ELF-1 (cell line): ENCODE results near the gene CPNE2.
"Not testable (repeated sequence)": the region's sequence is repeated elsewhere in the genome, so short reads cannot be mapped to it uniquely, and the experiment has no call there.

Experiments
- DNase-seq: peaks from one replicate; pipeline ENCODE4 v3.0.0-alpha.2; 2016; ENCODE audit warnings: low read depth, low spot score

CPNE2 gene

GRCh38 chr16:57091975-57092785 lies at the start of gene CPNE2:
TSS of gene CPNE2 (plus strand) at chr16:57092583. CDS start at chr16:57110743, 18,160 bp downstream.
- DNase-seq, result no peak

DNA sequence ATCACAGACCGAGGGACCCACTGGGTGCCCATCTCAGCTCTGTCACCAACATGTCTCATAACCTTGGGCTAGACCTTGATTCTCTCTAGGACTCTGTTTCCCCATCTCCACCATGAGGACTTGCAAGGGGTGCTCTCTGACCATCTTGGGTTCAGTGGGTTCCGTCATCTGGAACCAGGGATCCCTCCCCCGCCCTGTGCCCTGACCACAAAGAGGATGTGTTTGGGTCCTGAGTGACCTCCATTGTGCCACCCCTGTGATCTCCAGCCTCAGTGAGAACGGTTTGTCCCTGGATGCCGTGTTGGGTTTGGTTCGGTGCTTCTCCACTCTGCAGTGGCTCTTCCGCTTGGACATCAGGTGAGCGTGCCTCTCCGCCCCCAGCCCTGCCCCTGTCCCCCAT lies 49.1 kb upstream of the CPNE2 start:
- no peak for DNase-seq

DNA sequence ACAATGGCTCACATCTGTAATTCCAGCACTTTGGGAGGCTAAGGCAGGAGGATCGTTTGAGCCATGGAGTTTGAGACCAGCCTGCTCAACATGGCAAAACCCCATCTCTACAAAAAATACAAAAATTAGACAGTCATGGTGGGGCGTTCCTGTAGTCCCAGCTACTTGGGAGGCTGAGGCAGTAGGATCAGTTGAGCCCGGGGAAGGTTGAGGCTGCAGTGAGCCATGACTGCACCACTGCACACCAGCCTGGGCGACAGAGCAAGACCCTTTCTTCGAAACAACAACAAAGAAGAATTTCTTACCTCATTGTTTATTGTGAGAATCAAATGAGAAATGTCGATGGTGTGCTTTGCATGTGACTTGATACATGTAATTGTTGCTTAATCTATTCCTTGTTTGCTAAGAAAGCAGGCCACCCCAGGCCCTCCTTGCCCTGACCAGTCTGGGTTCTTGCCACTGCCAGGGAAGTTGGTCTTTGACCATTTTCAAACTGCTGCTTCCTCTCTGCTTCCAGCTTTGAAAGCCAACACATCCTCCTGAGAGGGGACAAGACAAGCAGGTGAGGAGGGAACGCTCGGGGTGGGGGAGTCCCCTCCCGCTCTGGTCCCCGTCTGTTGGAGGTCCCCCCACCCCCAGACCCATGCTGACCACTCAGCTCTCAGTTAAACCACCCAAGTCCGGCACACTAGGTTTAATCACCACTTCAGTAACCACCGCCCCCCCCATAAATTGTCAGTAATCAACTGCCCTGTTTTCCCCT lies 47.3 kb upstream of the CPNE2 start:
- DNase-seq, result no peak

DNA sequence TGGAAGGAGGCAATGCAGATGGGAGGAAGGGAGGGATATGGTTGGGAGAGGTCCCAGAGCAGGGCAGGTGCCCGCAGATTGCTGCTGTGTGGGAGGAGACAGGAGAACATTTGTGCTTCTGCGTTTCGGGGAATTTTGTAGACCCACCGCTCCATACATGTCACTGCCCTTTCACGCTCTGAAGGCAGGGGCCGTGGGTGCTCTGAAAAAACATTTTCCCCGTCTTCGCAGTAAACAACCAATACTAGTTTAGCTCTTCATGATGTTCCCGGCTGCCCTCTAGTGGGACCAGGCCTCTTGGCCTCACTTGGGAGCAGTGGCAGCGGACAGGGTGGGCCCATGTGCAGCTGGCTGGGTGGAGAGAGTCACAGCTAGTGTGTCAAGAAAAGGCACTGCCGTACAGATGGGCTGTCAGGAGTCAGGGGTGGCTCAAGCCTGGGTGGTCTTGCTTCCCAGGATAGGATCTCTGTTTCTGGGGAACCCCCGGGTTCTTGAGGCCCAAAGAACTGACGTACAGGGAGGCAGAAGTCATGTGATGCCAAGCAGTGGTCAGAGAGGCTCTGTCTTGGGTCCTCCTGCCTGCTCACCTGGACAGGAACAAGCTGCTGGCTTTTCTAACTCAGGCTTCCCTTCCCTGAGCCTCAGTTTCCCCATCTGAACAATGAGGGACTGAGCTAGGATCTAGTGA lies 46.5 kb upstream of the CPNE2 start:
- DNase-seq, result peak; percentile 72

DNA sequence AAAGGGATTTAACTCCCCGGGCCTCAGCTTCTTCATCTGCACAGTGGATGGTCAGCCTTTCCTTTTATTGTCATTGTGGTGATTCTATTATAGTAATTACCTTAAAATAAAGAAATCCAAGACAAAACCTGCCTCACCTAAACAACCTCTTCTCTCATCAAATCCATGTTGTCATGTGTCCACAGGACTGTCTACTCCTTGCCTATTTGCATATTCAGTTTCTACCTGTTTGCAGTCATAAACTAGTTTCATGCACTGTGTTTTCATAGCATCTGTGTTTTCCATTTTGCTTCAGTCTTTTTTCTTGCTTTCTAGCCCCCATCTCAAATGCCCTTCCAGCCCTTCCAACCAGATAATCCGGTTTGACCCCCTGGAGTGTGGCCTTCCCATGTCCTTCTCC lies 44.3 kb upstream of the CPNE2 start:
- no peak for DNase-seq

GRCh38 chr16:57049678-57050077 lies 42.7 kb upstream of the CPNE2 start:
- DNase-seq, result no peak

DNA sequence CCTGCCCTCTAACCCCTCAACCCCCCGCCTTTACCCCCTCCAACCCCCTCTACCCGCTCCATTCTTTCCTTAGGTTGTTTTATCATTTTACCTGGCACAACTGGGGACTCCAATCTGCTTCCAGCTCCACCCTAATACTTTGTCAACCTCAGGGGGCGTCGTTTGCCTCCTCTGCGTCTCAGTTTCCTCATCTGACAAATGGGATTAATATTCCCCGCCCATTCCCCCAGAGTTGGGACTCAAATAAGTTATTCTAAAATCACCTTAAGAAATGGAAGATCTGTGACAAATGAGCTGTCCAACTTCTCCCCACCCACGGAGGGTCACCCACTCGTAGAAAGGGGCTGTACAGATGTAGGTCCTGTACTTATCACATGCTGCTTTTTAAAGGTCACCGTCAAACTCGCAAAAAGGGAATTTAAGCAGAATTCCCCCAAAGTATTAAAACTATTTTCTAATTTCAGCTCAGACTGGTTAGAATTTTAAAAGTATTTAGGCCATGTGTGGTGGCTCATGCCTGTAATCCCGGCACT lies 40.6 kb upstream of the CPNE2 start:
- no peak for DNase-seq

DNA sequence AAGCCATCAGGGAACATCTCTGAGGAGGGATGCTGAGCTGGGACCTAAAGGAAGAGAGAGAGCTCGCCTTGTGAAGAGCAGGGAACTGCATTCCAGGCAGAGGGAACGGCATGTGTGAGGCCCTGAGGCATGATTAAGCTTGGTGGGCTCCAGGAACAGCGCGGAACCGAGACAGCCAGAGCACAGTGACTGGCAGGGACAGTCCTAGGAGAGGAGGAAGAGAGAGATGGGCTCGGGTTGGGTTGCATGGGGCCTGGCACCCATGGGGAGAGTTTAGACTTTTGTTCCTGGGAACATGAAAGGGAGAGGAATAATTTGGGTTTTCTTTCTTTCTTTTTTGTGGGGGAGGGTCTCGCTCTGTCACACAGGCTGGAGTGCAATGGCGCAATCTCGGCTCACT lies 39.2 kb upstream of the CPNE2 start:
- DNase-seq, result no peak

GRCh38 chr16:57054338-57054737 lies 38.0 kb upstream of the CPNE2 start:
- DNase-seq, result no peak

- DNase-seq, result no peak
These were observed 37.6 kb upstream of the CPNE2 start for GRCh38 chr16:57054771-57055170.

- DNase-seq, result no peak
These were observed 36.7 kb upstream of the CPNE2 start for GRCh38 chr16:57055671-57056070.

GRCh38 chr16:57058291-57058861 lies 34.0 kb upstream of the CPNE2 start:
- DNase-seq, result no peak

DNA sequence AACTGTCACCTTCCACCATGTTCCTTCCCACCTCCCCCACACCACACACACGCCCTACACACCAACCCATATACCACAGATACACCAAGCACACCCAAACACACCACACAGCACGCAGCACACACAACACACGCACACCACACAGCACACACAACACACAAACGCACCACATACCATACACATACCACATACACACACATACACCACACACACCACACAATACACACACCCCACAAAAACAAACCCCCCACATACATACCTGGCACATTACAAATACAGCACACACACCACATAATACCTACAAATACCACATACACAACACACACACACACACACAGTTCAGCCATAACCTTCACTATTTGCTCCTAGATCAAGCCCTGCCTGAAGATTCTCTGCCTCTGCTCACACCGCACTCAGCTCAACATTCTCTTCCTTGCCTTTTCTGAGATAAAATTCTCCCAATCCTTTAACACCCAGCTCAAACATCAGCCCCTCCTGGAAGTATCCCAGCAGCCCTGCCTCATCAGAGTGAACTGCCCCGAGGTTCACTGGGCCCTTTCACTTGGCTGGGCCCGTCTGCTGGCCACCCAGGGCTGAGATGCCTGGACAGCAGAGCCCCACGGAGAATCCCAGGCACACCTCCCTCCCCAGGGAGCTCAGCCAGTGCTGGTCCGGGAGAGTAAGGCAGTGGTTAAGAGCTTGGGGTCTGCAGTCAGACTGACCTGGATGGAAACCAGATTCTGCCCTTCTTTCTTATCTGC lies 31.9 kb upstream of the CPNE2 start:
- DNase-seq, result peak; percentile 22

DNA sequence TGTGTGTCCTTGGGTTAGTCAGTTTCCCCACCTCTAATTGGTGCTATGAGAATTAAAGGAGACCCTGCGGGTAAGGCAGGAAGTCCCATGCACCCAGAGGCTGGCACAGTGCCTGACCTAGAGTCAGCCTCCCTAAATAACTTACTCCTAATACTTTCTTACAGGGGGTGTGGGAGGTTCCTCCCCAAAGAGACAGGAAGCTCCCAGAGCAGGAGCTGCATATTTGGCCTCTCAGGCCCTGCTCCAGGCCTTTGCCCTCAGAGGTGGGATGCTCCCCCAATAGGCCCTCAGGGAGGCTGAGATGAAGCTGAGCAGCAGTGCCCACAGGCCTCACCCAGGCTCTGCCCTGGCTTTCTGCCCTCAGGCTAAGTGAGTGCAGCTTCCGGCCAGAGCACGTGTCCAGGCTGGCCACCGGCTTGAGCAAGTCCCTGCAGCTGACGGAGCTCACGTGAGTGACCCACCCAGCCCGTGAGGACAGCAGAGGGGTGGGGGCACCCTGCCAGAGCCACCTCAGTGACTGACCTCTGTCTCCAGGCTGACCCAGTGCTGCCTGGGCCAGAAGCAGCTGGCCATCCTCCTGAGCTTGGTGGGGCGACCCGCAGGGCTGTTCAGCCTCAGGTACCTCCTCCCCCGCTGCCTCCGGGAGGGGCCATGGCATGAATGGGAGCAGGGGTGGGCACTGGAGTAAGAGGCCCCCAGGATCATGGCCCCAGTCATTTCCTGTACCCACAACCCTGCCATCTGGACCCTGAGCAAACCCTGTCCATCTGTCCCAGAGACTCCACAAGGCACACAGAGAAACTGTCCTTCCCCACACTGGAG lies 31.1 kb upstream of the CPNE2 start:
- peak; percentile 49 for DNase-seq

DNA sequence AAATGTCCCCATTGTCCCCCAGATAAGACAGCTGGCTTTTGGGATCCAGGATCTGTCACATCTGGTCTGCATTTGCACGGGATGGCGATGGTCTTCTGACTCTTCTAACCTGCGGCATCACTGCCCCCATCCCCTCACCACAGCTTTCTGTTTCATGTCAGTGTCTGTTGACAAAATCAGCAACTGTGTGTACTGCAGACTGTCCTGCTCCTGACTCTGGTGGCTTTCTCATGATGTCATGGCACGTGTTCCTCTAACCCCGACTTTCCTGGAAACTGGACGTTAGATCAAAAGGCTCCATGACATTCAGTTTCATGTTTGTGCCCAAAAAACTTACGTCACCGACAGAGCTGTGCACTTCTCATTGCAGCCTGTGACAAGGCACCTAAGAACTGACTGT lies 30.1 kb upstream of the CPNE2 start:
- no peak for DNase-seq

DNA sequence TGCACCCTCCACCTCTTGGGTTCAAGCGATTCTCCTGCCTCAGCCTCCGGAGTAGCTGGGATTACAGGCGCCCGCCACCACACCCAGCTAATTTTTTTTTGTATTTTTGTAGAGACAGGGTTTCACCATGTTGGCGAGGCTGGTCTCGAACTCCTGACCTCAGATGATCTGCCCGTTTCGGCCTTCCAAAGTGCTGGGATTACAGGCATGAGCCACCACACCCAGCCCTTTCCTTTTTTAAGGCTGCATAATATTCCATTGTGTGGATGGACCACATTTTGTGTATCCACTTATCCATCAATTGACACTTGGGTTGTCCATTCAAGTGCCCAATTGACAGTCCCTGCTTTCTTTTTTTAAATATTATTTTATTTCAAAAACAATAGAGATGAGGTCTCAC lies 29.2 kb upstream of the CPNE2 start:
- DNase-seq, result not testable (repeated sequence)

- no peak for DNase-seq
These were observed 27.4 kb upstream of the CPNE2 start for GRCh38 chr16:57064995-57065394.

GRCh38 chr16:57066625-57067024 lies 25.8 kb upstream of the CPNE2 start:
- DNase-seq, result no peak

DNA sequence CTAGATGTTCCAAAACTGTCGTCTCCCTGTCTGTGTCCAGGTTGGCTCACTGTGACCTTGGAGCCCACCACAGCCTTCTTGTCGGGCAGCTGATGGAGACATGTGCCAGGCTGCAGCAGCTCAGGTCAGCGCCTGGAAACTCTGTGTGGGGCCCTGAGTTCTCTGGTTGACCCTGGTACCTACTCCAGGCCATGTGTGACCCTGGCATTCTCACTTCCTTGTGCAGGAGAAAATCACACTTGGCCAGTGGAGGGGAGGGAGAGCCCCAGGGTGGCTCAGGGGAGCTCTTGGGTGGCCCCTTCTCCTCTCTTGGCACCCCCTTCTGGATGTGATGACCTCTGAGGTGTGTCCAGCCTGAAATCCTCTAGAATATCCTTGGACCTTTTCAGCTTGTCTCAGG lies 25.0 kb upstream of the CPNE2 start:
- no peak for DNase-seq

- DNase-seq, result no peak
These were observed 23.3 kb upstream of the CPNE2 start for GRCh38 chr16:57069053-57069452.
